GM12873 (cell line): ENCODE results near the gene TMED10.

Source experiments
- CTCF ChIP-seq: IDR thresholded peaks from 2 replicates; pipeline ENCODE4 v1.5.1; 2012; ENCODE audit warnings: low read depth, mild to moderate bottlenecking, moderate library complexity, low read length, control low read depth; ENCODE audit not compliant: insufficient read depth; ENCODE audit errors: missing control alignments

The TMED10 gene

GRCh38 chr14:75113932-75114539 lies 62.4 kb downstream of the TMED10 start:
- TF ChIP-seq CTCF: no peak

GRCh38 chr14:75109877-75110276 lies 66.5 kb downstream of the TMED10 start:
- TF ChIP-seq CTCF: no peak

- TF ChIP-seq CTCF: no peak
These were observed 69.2 kb downstream of the TMED10 start for GRCh38 chr14:75107186-75107585.

GRCh38 chr14:75101491-75101890 lies 74.9 kb downstream of the TMED10 start:
- no peak for TF ChIP-seq CTCF

- TF ChIP-seq CTCF: no peak
These were observed 77.7 kb downstream of the TMED10 start for GRCh38 chr14:75098682-75099081.

- no peak for TF ChIP-seq CTCF
These were observed 78.2 kb downstream of the TMED10 start for GRCh38 chr14:75098212-75098611.

- no peak for TF ChIP-seq CTCF
These were observed 79.5 kb downstream of the TMED10 start for GRCh38 chr14:75096959-75097358.
